Measurements from ENCODE around the gene PLSCR4.
"Not testable (repeated sequence)": the region's sequence is repeated elsewhere in the genome, so short reads cannot be mapped to it uniquely, and the experiment has no call there.

The PLSCR4 gene

GRCh38 chr3:146250449-146251382 is at the start of gene PLSCR4:
Gene PLSCR4, minus strand, starts transcription at chr3:146251105. Its CDS starts 29,034 bp downstream, at chr3:146222071.
- no peak for DNase-seq (ENCODE audit: low read depth in 2 of 2, low spot score in 1 of 2)

GRCh38 chr3:146293401-146293800 is 42.5 kb upstream of the PLSCR4 start:
- not testable (repeated sequence) for DNase-seq (ENCODE audit: low read depth in 2 of 2, low spot score in 1 of 2)

GRCh38 chr3:146283781-146284445 is 33.0 kb upstream of the PLSCR4 start:
- DNase-seq (ENCODE audit: low read depth in 2 of 2, low spot score in 1 of 2), result no peak

DNA sequence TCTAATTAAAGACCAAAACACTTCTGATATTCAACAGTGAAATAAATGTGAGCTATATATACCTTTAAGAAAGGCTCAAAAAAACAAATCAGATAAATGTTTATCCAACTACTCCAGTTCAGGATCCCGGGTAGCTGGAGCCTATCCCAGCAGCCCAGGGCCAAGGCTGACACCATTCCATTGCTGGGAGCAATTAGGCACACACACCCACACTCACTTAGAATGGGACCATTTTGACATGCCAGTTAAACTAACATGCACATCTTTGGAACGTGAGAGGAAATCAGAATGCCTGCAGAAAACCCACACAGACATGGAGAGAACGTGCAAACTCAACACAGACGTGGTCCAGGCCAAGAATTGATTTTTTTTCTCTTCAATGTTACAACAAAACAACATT is 30.0 kb upstream of the PLSCR4 start:
- DNase-seq (ENCODE audit: low read depth in 2 of 2, low spot score in 1 of 2), result no peak

DNA sequence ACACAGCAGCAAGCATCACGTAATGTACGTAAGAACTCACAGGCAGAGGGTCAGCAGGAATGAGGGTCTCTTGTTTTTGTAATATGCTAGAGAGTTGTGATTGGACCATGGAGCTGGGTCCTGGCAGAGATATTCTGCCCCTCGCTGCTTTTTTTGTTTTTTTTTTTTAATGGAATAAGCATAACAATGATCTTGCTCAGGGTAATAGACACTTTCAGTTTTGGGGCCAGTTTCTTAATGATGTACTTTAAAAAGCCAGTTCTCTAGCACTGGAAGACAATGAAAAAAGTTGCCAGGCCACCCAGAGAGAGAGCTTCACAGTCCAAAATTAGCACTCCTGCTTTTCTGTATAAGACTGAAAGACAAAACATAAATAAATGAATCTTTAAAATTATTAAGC is 29.0 kb upstream of the PLSCR4 start:
- DNase-seq (ENCODE audit: low read depth in 2 of 2, low spot score in 1 of 2), result no peak

- DNase-seq (ENCODE audit: low read depth in 2 of 2, low spot score in 1 of 2), result no peak
Observed at GRCh38 chr3:146279013-146279412, 28.1 kb upstream of the PLSCR4 start.

DNA sequence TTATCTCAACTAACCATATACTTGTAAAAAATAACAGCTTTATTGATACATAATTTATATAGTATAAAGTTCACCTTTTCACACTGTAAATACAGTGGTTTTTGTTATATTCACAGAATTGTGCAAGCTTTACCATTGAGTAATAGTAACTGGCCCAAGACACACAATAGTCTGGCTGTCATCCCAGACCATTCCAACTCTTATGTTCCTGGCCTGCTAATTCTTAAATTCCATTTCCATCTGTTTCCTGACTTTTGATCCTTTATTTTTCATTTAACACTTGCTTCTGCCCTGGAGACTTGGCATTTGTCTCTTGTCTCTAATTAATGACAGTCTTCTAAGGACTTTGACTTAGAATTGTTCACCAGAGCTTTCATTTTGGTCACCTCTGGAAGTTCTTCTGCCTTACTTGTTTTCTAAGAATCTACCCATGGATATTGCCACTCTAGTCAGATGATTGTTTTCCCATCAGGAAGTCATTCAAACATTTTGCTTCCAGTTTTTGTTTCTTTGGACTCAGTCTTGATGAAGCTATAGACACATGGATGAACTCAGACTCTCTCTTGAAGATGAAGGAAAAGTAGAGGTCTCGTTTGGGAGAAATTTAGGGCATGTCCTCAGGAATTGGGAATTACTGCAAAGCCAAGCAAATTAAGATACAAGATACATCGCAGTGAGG is 27.2 kb upstream of the PLSCR4 start:
- DNase-seq (ENCODE audit: low read depth in 2 of 2, low spot score in 1 of 2), result no peak

DNA sequence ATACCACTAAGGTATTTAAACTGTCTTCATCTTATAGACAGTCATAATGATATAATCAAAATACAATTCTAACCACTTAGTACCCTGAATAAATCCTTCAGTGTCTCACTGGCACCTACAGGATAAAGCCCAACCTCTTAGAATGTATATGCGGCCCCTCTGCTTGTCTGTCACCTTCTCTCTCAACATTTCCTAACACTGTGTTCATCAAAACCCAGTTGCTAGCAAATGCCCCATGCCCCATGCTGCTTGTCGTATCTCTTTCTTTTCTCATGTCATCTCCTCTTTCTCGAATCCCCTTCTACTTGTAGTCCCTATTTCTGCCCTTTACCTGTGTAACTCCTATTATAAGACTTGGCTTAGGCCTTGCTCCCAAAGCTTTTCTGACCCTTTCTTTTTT is 24.6 kb upstream of the PLSCR4 start:
- no peak for DNase-seq (ENCODE audit: low read depth in 2 of 2, low spot score in 1 of 2)

- DNase-seq (ENCODE audit: low read depth in 2 of 2, low spot score in 1 of 2), result no peak
Observed at GRCh38 chr3:146274833-146275232, 23.9 kb upstream of the PLSCR4 start.

- no peak for DNase-seq (ENCODE audit: low read depth in 2 of 2, low spot score in 1 of 2)
Observed at GRCh38 chr3:146273721-146274407, 23.0 kb upstream of the PLSCR4 start.

DNA sequence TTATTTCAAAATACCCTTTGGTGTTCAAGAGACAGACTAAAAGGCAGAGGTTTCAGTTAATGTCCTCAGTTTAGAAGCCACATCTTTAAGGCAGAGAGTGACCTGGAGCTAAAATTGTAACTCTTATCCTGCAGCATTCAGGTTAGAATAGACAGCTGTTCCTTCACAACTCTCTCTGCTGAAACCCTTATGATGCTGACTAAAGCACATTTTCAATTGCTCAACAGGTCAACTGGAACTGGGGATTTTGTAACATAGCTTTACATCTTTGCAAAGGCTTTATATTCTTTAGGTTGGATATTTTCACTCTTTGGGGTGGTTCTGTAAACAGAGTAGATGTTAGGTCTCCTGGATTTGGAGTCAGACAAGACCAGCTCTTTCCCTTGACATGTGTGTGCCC is 20.3 kb upstream of the PLSCR4 start:
- no peak for DNase-seq (ENCODE audit: low read depth in 2 of 2, low spot score in 1 of 2)

GRCh38 chr3:146269271-146269670 is 18.4 kb upstream of the PLSCR4 start:
- DNase-seq (ENCODE audit: low read depth in 2 of 2, low spot score in 1 of 2), result no peak

DNA sequence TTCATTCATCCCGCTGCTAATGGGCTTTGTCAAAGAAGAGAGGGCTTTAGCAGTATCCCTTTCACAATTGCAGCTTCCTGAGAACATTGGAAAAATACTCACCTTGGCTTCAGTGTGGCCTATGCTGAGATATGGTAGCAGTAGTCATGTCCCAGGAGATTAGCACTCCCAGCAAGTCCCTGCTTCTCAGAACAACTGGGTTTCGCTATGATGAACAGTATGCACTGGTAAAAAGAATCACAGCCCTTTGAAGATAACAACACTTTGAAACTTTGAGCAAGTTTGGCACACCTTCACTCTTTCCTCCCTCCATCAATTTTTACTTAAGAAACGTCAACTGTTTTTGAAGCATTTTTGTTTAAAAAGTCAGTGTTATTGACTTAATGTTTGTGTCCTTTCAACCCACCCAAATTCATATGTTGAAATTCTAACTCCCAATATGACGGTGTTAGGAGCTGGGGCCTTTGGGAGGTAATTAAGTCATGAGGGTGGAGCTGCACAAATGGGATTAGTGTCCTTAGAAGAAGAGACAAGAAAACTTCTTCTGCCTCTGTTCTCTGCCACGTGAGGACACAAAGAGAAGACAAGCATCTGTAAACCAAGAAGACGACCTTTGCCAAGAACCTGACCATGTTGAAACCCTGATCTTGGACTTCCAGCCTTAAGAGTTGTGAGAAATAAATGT is 17.8 kb upstream of the PLSCR4 start:
- no peak for DNase-seq (ENCODE audit: low read depth in 2 of 2, low spot score in 1 of 2)

DNA sequence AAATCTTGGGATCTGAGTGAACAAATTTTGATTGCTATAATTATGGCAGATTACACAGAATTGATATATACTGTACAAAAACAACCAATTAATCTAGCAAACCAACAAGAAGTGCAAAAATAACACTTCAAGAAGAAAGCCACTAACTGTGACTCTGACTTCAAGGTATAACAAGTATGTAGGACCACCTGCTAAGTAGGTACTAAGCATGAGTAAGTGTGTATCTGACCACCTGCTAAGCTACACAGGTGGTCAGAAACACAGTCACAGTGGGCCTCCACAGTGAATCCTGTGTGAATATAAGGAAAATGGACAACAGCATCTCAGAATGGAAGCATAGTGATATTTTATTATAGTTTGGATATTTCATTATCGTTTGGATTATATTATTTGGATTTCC is 14.8 kb upstream of the PLSCR4 start:
- no peak for DNase-seq (ENCODE audit: low read depth in 2 of 2, low spot score in 1 of 2)

DNA sequence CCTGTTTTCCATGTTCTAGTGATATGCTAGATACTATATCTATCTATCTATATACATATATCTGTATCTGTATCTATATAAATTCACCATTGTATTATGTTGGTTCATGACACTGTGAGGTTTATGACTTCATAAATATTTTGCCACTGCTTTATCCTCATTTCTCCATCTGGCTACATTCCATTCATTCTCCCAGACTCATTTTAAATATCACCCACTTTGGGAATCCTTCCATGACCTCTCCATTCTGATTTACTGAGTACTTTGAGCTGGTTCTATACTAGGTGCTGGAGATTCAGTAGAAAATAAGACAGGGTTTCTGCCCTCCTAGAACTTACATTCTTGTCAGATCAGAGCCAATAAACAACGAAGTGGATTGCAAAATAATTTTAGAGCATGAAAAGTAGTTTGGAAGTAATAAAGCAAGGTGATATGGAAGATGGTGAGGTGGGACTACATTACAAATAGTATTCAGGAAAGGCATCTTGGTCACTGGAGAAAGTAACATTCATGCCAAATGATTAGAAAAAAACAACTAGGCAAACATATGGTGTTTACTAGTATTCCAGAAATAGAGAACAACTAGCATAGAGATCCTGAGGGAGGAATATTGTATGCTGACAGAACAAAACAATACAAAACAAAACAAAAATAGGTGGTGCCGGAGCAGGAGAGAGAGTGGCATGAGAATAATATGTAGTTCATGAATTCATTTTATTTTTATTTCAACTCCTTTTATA is 11.6 kb upstream of the PLSCR4 start:
- DNase-seq (ENCODE audit: low read depth in 2 of 2, low spot score in 1 of 2), result no peak

- DNase-seq (ENCODE audit: low read depth in 2 of 2, low spot score in 1 of 2), result no peak
Observed at GRCh38 chr3:146259880-146260589, 9.1 kb upstream of the PLSCR4 start.

DNA sequence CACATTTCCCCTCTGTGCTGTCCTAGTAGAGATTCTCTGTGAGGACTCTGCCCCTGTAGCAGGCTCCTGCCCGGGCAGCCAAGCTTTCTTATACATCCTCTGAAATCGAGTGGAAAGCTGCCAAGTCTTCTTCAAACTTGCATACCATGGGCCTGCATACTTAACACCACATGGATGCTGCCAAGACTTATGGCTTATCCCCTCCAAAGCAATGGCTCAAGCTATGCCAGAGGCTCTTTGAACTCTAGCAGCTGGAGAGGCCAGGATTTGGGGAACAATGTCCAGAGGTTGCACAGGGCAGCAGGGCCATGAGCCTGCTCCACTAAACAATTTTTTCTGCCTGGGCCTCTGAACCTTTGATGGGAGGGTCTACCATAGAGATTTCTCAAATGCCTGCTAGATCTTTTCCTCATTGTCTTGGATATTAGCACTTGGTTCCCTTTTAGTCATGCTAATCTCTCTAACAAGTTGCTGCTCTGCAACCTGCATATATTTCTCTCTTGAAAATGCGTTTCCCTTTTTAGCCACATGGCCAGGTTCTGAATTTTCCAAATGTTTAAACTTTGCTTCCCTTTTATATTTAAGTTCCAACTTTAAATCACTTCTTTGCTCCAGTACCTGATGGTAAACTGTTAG is 6.1 kb upstream of the PLSCR4 start:
- DNase-seq (ENCODE audit: low read depth in 2 of 2, low spot score in 1 of 2), result no peak

DNA sequence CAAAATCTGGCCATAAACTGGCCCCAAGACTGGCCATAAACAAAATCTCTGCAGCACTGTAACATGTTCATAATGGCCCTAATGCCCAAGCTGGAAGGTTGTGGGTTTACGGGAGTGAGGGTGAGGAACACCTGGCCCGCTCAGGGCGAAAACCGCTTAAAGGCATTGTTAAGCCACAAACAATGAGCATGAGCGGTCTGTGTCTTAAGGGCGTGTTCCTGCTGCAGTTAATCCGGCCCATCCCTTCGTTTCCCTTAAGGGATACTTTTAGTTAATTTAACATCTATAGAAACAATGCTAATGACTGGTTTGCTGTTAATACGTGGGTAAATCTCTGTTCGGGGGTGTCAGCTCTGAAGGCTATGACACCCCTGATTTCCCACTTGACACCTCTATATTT is 1.5 kb upstream of the PLSCR4 start:
- not testable (repeated sequence) for DNase-seq (ENCODE audit: low read depth in 2 of 2, low spot score in 1 of 2)

- no peak for DNase-seq (ENCODE audit: low read depth in 2 of 2, low spot score in 1 of 2)
Observed at GRCh38 chr3:146249921-146250320, 984 bp downstream of the PLSCR4 start.
